Right ventricle myocardium inferior (tissue), 1 donor: ENCODE data around the gene SUSD6. TPM values are rescaled to one million over a fixed set of nuclear protein-coding genes. Genes with fewer than 3 reads are reported as not detected.
A peak's percentile ranks its signal among the peaks of the same experiment; 100 is the strongest.

Experiments used
- ATAC-seq: fragments of 200-7000 bp; cut with Tn5 transposase; one replicate; pipeline ENCODE4 v1.9.1; 2020; ENCODE audit warnings: mild to moderate bottlenecking, moderate library complexity
- DNase-seq: peaks from one replicate; pipeline ENCODE4 v3.0.0; 2021; ENCODE audit errors: missing footprints
- intact Hi-C: fragments of 100-400 bp; cut with DNase I; formaldehyde crosslinking; loops from one replicate; pipeline ENCODE4 v1.11.0; 2022
- total RNA-seq: library from RNA; stranded (reverse); fragmentation: NEBNext Ultra II Directional; extraction: Animal tissue kit (Norgen Biotek cat#: 25700); gene quantifications from one replicate; pipeline ENCODE4 v1.2.1, GENCODE V29; 2021
- donor health status: DM: no; HTN: yes; CAD: no; lungs with severe emphysema.

The SUSD6 gene
- total RNA-seq, 1 donor from 2014 or later = 22.4 TPM

DNA sequence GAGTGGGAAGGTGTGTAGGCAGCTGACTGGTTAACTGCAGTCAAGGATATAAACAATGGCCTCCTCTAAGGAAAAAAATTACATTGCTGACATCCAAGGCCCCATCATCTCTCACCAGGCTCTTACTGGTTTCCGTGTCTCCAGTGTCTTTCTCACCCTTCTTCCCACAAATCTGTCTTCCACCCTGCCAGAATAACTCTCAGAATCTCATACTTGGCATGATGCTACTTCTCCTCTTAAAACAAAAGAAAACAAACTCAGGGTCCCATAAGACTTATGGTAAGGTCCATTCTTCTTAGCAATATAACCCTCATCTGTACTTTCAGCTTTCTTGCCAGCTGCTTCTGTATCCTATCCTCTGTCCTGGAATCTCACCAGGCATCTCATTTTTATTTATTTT is 68.9 kb downstream of the SUSD6 start:
- no peak for ATAC-seq
- intact Hi-C loops = no loop called here
- DNase-seq = no peak

DNA sequence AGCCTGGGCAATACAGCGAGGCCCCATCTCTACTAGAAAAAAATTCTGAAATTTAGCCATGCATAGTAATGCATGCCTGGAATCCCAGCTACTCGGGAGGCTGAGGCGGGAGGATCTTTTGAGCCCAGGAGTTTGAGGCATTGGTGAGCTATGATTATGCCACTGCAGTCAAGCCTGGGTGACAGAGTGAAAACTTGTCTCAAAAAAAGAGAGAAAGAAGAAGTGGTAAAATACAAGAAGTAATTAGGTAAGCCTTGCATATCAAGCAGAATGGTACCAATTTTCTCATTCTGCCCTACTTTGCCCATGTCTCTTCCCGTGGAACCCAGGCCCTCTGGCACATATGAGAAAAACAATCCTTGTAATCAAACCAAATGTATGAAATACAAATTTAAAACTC is 70.7 kb downstream of the SUSD6 start:
- DNase-seq = no peak
- ATAC-seq = no peak
- intact Hi-C loops = no loop called here

- no peak for DNase-seq
- ATAC-seq = peak; percentile 31
- intact Hi-C loops = no loop called here
These were observed 71.3 kb downstream of the SUSD6 start for GRCh38 chr14:69682621-69683263.

DNA sequence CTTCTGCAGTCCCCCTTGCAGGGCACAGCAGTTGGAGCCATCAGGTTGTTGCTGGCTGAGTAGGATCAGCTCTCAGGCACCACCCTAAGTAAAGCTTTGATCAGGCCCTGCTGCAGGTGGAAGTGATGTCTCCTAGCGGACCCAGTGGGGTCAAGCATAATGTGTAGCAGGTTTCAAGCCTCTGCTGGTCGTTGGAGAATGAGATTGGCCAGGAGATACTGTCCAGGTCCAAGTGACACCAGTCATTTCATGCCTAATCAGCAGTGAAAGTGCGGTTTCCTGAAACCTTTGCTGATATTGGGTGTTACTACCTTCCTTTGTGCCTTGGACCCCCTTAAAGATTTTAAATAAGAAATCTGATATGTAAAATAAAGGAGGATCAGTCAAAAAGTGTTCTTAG is 72.6 kb downstream of the SUSD6 start:
- no peak for DNase-seq
- intact Hi-C loops = no loop called here
- no peak for ATAC-seq

DNA sequence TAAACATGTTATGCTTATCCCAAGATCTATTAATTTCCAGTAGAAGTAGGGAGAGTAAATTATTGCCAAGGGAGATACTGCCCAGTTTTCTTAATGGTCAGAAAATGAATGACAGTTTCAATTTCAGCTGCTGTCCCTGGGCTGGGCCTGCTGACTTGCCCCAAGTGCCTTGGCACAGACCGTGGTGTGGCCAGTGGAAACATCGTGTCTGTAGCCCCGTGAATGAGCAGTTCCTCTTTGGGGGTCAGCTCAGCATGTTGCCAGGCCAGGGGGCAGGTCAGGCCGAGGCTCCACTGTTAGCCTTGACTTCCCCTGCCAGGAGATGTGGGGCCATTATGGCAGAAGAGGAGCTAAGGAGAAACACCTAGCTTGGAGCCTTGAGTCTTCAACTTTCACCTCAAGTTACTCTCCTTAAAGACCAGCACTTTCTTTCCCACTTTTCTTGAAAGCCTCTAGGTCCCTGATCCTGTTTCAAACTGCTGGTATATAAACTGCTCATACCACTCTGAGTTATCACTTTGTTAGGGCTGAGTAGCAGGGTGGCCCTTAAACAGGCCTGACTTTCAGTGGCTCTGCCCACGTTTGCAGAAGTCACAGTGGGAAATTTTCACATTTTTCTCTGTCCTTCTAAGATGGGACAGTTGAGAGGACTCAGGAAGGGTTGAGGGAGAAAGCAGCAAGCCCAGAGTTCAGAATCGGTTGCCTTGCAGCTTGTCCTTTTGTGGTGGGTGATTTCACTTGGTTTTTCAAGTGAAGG is 73.2 kb downstream of the SUSD6 start:
- DNase-seq (no peak), ATAC-seq (no peak)

GRCh38 chr14:69685218-69685616 is 73.8 kb downstream of the SUSD6 start:
- ATAC-seq = no peak
- DNase-seq = no peak
- intact Hi-C loops = no loop called here

More for the DNA sequence above, 73.2 kb downstream of the SUSD6 start:
- intact Hi-C loops = no loop called here

DNA sequence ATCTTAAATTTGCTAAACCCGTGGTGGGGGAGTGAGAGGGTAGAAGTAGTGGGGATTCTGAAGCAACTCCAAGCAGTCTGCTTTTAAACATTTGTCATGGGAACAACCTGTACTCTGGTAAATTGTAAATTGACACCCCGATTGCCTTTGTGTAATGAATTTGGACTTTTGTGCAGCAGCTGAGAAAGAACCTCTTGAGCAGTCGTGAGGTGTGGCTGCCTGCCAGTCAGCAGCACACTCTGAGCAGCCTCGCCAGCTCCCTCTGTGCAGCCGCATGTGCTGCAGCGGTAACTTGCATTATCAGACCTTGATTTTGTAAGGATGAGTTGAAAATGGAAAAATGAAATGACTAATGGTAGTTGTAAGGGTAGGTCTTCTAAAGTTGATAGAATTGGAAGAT is 74.3 kb downstream of the SUSD6 start:
- intact Hi-C loops = no loop called here
- DNase-seq (peak; percentile 86), ATAC-seq (peak; percentile 77)

DNA sequence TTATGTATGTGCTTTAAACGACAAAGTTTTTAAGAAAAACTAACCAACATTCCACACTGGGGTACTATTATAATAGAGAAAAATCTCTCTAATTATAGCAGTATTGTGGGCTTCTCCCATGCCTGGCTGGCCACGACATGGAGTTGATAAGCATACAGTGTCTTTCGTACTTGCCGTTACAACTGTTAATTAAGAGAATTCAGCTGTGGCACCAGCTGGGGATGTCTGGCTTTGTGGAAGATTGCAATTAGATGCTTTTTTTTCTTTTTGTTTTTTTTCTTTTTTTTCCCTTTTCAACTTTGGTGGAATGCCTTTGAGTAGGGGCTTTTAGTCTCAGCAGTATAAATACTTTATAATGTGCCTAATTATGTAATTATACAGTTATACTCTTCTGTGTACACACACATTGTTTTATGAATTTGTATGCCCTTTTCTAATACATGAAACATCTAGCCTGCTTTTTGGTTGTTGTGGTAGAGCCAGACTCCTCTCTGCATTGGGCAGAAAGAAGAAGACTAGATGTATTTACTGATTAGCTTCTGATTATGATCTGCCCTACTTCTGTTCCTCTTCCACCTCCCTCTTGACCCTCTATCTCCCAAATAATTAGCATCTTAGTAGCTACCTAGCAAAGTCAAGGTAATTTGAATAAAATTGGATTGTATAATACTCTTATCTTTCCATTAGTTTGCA is 76.4 kb downstream of the SUSD6 start:
- no peak for ATAC-seq
- intact Hi-C loops = no loop called here
- DNase-seq = no peak

GRCh38 chr14:69688299-69688649 is 76.9 kb downstream of the SUSD6 start:
- DNase-seq (no peak), ATAC-seq (no peak)
- intact Hi-C loops = no loop called here

DNA sequence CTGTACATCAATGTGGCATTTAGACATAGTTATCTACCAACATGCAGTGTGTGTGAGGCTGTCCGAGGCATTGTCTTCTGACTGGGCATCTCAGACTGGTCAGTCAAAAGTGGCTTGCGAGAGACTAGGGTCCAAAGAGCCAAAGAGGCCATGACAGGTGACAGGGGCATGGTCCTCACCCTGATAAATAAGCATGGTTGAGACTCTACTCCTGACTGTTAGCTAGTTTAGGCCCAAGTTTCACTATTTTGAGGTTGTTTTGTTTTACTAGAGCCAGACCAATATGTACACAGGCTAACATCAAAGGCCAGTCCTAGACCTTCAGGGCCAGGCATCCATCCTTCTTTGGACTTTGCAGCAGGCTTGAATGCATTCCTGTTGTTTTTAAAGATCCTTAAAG is 78.6 kb downstream of the SUSD6 start:
- intact Hi-C loops = no loop called here
- ATAC-seq (no peak), DNase-seq (no peak)

- intact Hi-C loops = no loop called here
- no peak for DNase-seq
- ATAC-seq = no peak
These were observed 81.2 kb downstream of the SUSD6 start for GRCh38 chr14:69692594-69692993.

GRCh38 chr14:69693145-69693544 is 81.7 kb downstream of the SUSD6 start:
- ATAC-seq = peak; percentile 52
- no peak for DNase-seq

DNA sequence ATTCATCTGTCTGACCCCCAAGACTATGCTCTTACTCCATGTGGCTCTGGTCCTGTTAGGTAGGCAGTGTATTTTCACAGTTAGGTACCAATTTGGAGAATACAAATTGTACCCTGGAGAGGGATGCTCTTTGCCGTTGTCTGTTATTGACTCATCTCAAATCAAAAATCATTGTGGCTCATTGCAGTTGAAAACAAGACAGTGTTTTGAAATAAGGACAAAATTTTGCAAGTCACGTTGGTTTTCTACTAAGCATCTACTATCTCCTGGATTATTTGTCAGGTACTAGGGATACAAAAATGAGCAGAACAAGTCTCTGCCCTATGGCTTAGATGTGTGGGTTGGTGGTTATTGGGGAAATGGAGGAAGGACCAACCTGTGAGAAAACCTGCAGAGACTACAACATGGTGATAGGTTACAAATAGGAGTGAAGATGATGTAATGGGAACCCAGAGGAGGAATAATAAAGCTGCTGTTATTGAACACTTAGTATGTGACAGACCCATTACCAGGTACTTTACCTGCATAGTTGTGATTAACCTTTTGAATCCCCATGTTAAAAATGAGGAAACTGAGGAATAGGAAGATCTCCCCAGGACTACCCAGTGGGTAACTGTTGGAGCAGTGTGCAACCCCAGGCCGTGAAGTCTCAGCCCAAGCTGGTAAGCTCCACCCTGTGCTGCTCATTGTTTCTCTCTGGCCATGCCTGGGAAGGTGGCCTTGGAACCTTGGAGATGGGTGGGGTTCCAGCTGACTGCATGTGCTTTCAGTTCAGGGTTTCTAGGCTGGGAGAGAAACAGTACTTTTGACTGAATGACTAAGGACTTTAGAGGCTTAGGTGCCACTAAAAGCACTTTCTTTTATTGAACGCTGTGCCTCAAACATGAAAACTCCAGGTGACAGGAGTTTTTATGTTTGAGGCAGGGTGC is 82.7 kb downstream of the SUSD6 start:
- intact Hi-C loops = no loop called here
- ATAC-seq = no peak
- DNase-seq = no peak

More at GRCh38 chr14:69693145-69693544, 81.7 kb downstream of the SUSD6 start:
- intact Hi-C loops = no loop called here

- no peak for DNase-seq
- intact Hi-C loops = no loop called here
- peak; percentile 24 for ATAC-seq
These were observed 83.4 kb downstream of the SUSD6 start for GRCh38 chr14:69694730-69695281.

- ATAC-seq (peak; percentile 35), DNase-seq (no peak)
- intact Hi-C loops = no loop called here
These were observed 84.2 kb downstream of the SUSD6 start for GRCh38 chr14:69695322-69696203.

DNA sequence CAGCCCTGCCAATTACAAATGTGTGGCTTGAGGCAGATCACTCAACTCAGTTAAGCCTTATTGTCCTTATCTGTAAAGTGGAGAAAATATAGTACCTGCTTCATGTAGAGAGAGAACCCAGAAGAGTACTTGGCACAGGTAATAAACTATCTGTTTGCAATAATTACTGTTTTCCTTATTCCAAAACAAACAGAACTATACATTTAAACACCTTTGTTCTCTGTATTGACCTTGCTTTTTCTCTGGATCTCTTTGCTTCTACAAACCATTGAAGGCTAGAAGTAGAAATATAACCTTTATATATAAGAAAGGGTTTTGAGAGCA is 84.8 kb downstream of the SUSD6 start:
- DNase-seq (no peak), ATAC-seq (no peak)
- intact Hi-C loops = no loop called here

- ATAC-seq = no peak
- no peak for DNase-seq
- intact Hi-C loops = no loop called here
These were observed 85.5 kb downstream of the SUSD6 start for GRCh38 chr14:69696633-69697557.
